Measurements from ENCODE around the gene JAKMIP1. TPM values are rescaled to one million over a fixed set of nuclear protein-coding genes. Genes with fewer than 3 reads are reported as not detected.

The JAKMIP1 gene
- total RNA-seq, 2 experiments from 2014 or later, result 4.0 to 5.1 TPM

DNA sequence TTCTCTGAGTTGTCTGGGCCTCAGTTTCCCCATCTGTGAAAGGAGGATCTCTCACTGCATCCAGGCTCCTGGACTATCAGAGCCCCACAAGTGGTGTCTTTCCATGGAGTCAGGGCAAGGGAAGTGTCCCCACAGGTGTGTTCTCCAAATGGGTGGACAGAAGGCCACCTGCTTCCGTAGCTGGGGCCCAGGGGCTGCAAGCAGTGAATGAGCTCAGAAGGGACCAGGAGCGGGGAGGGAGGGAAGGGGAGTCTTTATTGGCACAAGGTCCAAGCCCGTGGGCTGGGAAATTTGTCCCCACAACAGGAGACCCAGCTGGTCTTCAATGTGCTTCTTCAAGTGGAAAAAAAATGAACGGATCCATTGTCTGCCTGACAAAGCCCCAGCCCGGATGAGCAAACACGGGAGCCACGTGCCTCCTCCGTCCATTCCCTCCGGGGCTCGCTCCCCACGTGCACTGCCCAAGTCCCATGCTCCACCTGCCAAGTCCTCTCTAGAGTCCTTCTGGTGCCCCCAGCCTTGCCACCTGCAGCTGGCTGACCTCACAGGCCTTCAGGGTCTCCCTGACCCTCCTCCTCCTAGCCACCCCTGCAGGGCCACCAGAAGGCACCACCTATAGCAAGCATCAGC lies 72.0 kb downstream of the JAKMIP1 start:
- intact Hi-C loops (cut with micrococcal nuclease; ENCODE audit: unreplicated experiment), result no loop called here
- H3K36me3 ChIP-seq (ENCODE audit: insufficient read depth, low read length), result no peaks in the 10 kb centered on the region
- no TSS peak for BruUV-seq (replicated peaks)
- H3K79me2 ChIP-seq (ENCODE audit: insufficient read depth, low read depth, low read length), result no peaks in the 10 kb centered on the region
- no peak for DNase-seq (ENCODE audit: low spot score)
- H4K20me1 ChIP-seq (ENCODE audit: insufficient read depth, low read length), result no peaks in the 10 kb centered on the region
- no peak for TF ChIP-seq EZH2phosphoT487 (IDR thresholded peaks at IDR 0.05; ENCODE audit: borderline replicate concordance, low read depth, low read length)
- TF ChIP-seq, protein P1, sequence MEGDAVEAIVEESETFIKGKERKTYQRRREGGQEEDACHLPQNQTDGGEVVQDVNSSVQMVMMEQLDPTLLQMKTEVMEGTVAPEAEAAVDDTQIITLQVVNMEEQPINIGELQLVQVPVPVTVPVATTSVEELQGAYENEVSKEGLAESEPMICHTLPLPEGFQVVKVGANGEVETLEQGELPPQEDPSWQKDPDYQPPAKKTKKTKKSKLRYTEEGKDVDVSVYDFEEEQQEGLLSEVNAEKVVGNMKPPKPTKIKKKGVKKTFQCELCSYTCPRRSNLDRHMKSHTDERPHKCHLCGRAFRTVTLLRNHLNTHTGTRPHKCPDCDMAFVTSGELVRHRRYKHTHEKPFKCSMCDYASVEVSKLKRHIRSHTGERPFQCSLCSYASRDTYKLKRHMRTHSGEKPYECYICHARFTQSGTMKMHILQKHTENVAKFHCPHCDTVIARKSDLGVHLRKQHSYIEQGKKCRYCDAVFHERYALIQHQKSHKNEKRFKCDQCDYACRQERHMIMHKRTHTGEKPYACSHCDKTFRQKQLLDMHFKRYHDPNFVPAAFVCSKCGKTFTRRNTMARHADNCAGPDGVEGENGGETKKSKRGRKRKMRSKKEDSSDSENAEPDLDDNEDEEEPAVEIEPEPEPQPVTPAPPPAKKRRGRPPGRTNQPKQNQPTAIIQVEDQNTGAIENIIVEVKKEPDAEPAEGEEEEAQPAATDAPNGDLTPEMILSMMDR (conservative IDR thresholded peaks at IDR 0.05; ENCODE audit: low read length), result no peak
- no peak overlapping the region for H2AFZ ChIP-seq (ENCODE audit: low read length)
- POLR2A ChIA-PET, result no interaction called here
- H3K4me2 ChIP-seq (ENCODE audit: low read length), result no peak overlapping the region
- H3K9me2 ChIP-seq (ENCODE audit: insufficient read depth, low read length), result no peaks in the 10 kb centered on the region
- H3K4me3 ChIP-seq (ENCODE audit: low read depth, low read length, poor library complexity, severe bottlenecking), result no peak overlapping the region
- CTCF ChIA-PET (ENCODE audit: unreplicated experiment), result no interaction called here
- H3K9me3 ChIP-seq (ENCODE audit: low read length), result no peaks in the 10 kb centered on the region; the same call in 1 of the 2 replicates
- no peaks in the 10 kb centered on the region for H3K4me1 ChIP-seq (ENCODE audit: insufficient read depth, low read length, poor library complexity, severe bottlenecking)
- no peak overlapping the region for H3K27ac ChIP-seq (ENCODE audit: low read depth, low read length, poor library complexity, severe bottlenecking)

DNA sequence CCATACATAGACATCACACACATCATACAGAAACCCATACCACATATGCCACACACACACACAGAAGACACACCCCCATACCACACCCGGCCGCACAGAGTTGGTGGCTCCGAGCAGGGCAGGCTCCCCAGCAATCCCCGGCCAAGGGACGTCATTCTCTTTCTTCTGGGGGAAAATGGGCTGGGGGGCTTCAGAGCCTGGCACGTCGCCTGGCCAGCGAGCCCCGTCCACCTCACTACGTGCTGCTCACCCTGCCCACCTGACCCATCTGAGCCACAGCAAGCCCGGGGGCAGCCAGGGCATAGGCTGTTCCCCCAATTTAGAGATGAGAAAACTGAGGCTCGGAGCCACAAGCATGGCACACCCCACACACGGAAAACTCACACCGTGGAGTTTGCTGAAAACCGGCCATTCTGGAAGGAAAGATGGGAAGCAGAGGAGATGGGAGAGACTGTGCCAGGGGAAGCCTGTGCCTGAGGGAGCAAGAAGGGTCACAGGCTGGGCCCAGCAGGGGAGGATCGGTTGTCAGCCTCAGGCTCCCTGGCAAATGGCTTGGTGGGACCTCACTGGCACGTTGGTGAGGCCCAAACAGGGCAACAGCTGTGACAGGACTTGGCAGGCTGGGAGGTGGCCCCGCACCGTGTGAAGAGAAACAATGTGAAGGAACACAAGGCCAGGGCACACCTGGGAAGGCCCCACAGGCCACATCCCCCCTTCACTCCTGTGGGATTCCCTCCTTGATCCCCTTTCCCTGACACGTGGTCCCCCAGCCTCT lies 73.2 kb downstream of the JAKMIP1 start:
- POLR2A ChIA-PET, result no interaction called here
- no peaks in the 10 kb centered on the region for H4K20me1 ChIP-seq (ENCODE audit: insufficient read depth, low read length)
- intact Hi-C loops (cut with micrococcal nuclease; ENCODE audit: unreplicated experiment), result no loop called here
- H3K4me1 ChIP-seq (ENCODE audit: insufficient read depth, low read length, poor library complexity, severe bottlenecking), result no peaks in the 10 kb centered on the region
- H3K4me3 ChIP-seq (ENCODE audit: low read depth, low read length, poor library complexity, severe bottlenecking), result no peak overlapping the region
- no peak overlapping the region for H3K27ac ChIP-seq (ENCODE audit: low read depth, low read length, poor library complexity, severe bottlenecking)
- H3K9me3 ChIP-seq (ENCODE audit: low read length), result no peaks in the 10 kb centered on the region; the same call in 1 of the 2 replicates
- H2AFZ ChIP-seq (ENCODE audit: low read length), result no peak overlapping the region
- no peak for DNase-seq (ENCODE audit: low spot score)
- TF ChIP-seq, protein P1 (conservative IDR thresholded peaks at IDR 0.05; ENCODE audit: low read length), result no peak
- no peak for TF ChIP-seq EZH2phosphoT487 (IDR thresholded peaks at IDR 0.05; ENCODE audit: borderline replicate concordance, low read depth, low read length)
- no peaks in the 10 kb centered on the region for H3K9me2 ChIP-seq (ENCODE audit: insufficient read depth, low read length)
- H3K79me2 ChIP-seq (ENCODE audit: insufficient read depth, low read depth, low read length), result no peaks in the 10 kb centered on the region
- CTCF ChIA-PET (ENCODE audit: unreplicated experiment), result no interaction called here
- no peak overlapping the region for H3K4me2 ChIP-seq (ENCODE audit: low read length)
- no peaks in the 10 kb centered on the region for H3K36me3 ChIP-seq (ENCODE audit: insufficient read depth, low read length)
- BruUV-seq (replicated peaks), result no TSS peak

DNA sequence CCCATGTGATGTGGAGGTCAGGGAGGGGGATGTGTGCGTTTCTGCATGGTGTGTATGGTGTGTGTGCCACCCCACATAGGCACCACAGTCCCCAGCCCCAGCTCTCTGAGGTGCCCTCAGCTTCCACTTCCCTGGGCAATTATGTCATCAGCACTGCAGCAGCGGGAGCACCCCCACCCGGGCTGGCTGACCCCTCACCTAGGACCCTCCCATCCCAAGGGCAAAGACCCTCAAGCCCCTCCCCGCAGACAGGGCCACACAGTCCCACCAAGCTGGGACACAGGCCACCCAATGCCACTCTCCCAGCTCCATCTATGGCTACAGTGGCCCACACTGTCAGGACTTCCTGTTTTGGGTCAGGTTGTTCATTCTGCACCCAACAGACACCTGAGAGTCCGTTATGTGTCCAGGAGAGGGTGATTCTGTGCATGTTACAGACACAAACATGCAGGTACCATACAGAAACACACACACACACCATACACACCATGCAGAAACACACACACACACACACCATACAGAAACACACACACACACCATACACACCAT lies 75.2 kb downstream of the JAKMIP1 start:
- DNase-seq (ENCODE audit: low spot score), result no peak
- intact Hi-C loops (cut with micrococcal nuclease; ENCODE audit: unreplicated experiment), result no loop called here
- Histone ChIP-seq H3K9me3 (ENCODE audit: low read length) (no peaks in the 10 kb centered on the region; the same call in 1 of the 2 replicates), H4K20me1 (ENCODE audit: insufficient read depth, low read length) (no peaks in the 10 kb centered on the region), H2AFZ (ENCODE audit: low read length) (no peak overlapping the region), H3K79me2 (ENCODE audit: insufficient read depth, low read depth, low read length) (no peaks in the 10 kb centered on the region), H3K4me3 (ENCODE audit: low read depth, low read length, poor library complexity, severe bottlenecking) (no peak overlapping the region), H3K4me1 (ENCODE audit: insufficient read depth, low read length, poor library complexity, severe bottlenecking) (no peaks in the 10 kb centered on the region), H3K4me2 (ENCODE audit: low read length) (no peak overlapping the region), H3K27ac (ENCODE audit: low read depth, low read length, poor library complexity, severe bottlenecking) (no peak overlapping the region), H3K36me3 (ENCODE audit: insufficient read depth, low read length) (no peaks in the 10 kb centered on the region), H3K9me2 (ENCODE audit: insufficient read depth, low read length) (no peaks in the 10 kb centered on the region)
- no TSS peak for BruUV-seq (replicated peaks)
- ChIA-PET CTCF (ENCODE audit: unreplicated experiment) (no interaction called here), POLR2A (no interaction called here)
- TF ChIP-seq, protein P1 (conservative IDR thresholded peaks at IDR 0.05; ENCODE audit: low read length), result no peak
- no peak for TF ChIP-seq EZH2phosphoT487 (IDR thresholded peaks at IDR 0.05; ENCODE audit: borderline replicate concordance, low read depth, low read length)

All from OCI-LY7 (cell line).